Activated naive CD4-positive, alpha-beta T cell treated with anti-CD3 and anti-CD28 coated beads, Interleukin-2, amount 50 U/mL, for 24 hours (primary cell): Measurements from ENCODE around the gene SPEG.
A peak's percentile ranks its signal among the peaks of the same experiment; 100 is the strongest.

Source experiments
- H3K27ac Mint-ChIP-seq: one replicate; pipeline ENCODE4 v1.8.0; 2021; ENCODE audit warnings: mild to moderate bottlenecking, mixed read lengths
- H3K27me3 Mint-ChIP-seq: one replicate; pipeline ENCODE4 v1.8.0; 2021; ENCODE audit warnings: mixed read lengths
- H3K36me3 Mint-ChIP-seq: one replicate; pipeline ENCODE4 v1.8.0; 2021; ENCODE audit warnings: mixed read lengths
- H3K4me1 Mint-ChIP-seq: one replicate; pipeline ENCODE4 v1.8.0; 2021; ENCODE audit warnings: mixed read lengths
- H3K4me3 Mint-ChIP-seq: one replicate; pipeline ENCODE4 v1.8.0; 2021; ENCODE audit warnings: mild to moderate bottlenecking, mixed read lengths
- H3K9me3 Mint-ChIP-seq: one replicate; pipeline ENCODE4 v1.8.0; 2021; ENCODE audit warnings: mixed read lengths

SPEG gene

GRCh38 chr2:219508971-219509779 lies 74.5 kb downstream of the SPEG start:
- H3K27ac Mint-ChIP-seq, result no peak overlapping the region
- H3K27me3 Mint-ChIP-seq, result peaks cover 34% of the 10 kb centered on the region
- H3K36me3 Mint-ChIP-seq, result peaks cover 11% of the 10 kb centered on the region
- H3K4me3 Mint-ChIP-seq, result no peak overlapping the region
- peaks cover 21% of the 10 kb centered on the region for H3K4me1 Mint-ChIP-seq
- no peaks in the 10 kb centered on the region for H3K9me3 Mint-ChIP-seq

GRCh38 chr2:219509780-219510511 lies 75.3 kb downstream of the SPEG start:
- no peaks in the 10 kb centered on the region for H3K9me3 Mint-ChIP-seq

GRCh38 chr2:219510512-219511135 lies 76.0 kb downstream of the SPEG start:
- Mint-ChIP-seq H3K4me1 (peaks cover 22% of the 10 kb centered on the region), H3K9me3 (no peaks in the 10 kb centered on the region), H3K27ac (no peak overlapping the region), H3K36me3 (peaks cover 7% of the 10 kb centered on the region), H3K27me3 (peaks cover 39% of the 10 kb centered on the region), H3K4me3 (peak overlapping the region; percentile 23)

More at GRCh38 chr2:219509780-219510511, 75.3 kb downstream of the SPEG start:
- H3K36me3 Mint-ChIP-seq, result peaks cover 10% of the 10 kb centered on the region
- H3K4me1 Mint-ChIP-seq, result peaks cover 22% of the 10 kb centered on the region
- H3K4me3 Mint-ChIP-seq, result peak overlapping the region; percentile 23
- H3K27ac Mint-ChIP-seq, result no peak overlapping the region
- H3K27me3 Mint-ChIP-seq, result peaks cover 35% of the 10 kb centered on the region

- H3K4me3 Mint-ChIP-seq, result no peak overlapping the region
Observed at GRCh38 chr2:219511547-219512325, 77.1 kb downstream of the SPEG start.

GRCh38 chr2:219512524-219513216 lies 78.0 kb downstream of the SPEG start:
- no peaks in the 10 kb centered on the region for H3K36me3 Mint-ChIP-seq
- peaks cover 51% of the 10 kb centered on the region for H3K27me3 Mint-ChIP-seq
- H3K9me3 Mint-ChIP-seq, result no peaks in the 10 kb centered on the region
- H3K4me3 Mint-ChIP-seq, result no peak overlapping the region
- no peak overlapping the region for H3K27ac Mint-ChIP-seq
- peaks cover 22% of the 10 kb centered on the region for H3K4me1 Mint-ChIP-seq

More at GRCh38 chr2:219511547-219512325, 77.1 kb downstream of the SPEG start:
- H3K4me1 Mint-ChIP-seq, result peaks cover 22% of the 10 kb centered on the region
- H3K27me3 Mint-ChIP-seq, result peaks cover 48% of the 10 kb centered on the region
- no peak overlapping the region for H3K27ac Mint-ChIP-seq
- H3K9me3 Mint-ChIP-seq, result no peaks in the 10 kb centered on the region
- peaks cover 3% of the 10 kb centered on the region for H3K36me3 Mint-ChIP-seq

GRCh38 chr2:219513787-219514186 lies 79.1 kb downstream of the SPEG start:
- H3K27ac Mint-ChIP-seq, result no peak overlapping the region
- H3K9me3 Mint-ChIP-seq, result no peaks in the 10 kb centered on the region
- H3K36me3 Mint-ChIP-seq, result no peaks in the 10 kb centered on the region
- no peak overlapping the region for H3K4me3 Mint-ChIP-seq
- H3K4me1 Mint-ChIP-seq, result peaks cover 22% of the 10 kb centered on the region
- peaks cover 56% of the 10 kb centered on the region for H3K27me3 Mint-ChIP-seq

- Mint-ChIP-seq H3K36me3 (no peaks in the 10 kb centered on the region), H3K4me1 (peaks cover 22% of the 10 kb centered on the region), H3K4me3 (no peak within 1 kb of the TSS), H3K27me3 (peaks cover 57% of the 10 kb centered on the region), H3K27ac (no peak within 1 kb of the TSS), H3K9me3 (no peaks in the 10 kb centered on the region)
Observed at GRCh38 chr2:219514196-219514761, 79.6 kb downstream of the SPEG start, which contains the start of gene ASIC4. Gene ASIC4 (plus strand): TSS chr2:219514482. CDS start chr2:219514725, 243 bp downstream.

- Mint-ChIP-seq H3K27me3 (peaks cover 54% of the 10 kb centered on the region), H3K9me3 (no peaks in the 10 kb centered on the region), H3K36me3 (no peaks in the 10 kb centered on the region), H3K4me3 (no peak overlapping the region), H3K4me1 (peaks cover 17% of the 10 kb centered on the region), H3K27ac (no peak overlapping the region)
Observed at GRCh38 chr2:219514836-219515235, 80.2 kb downstream of the SPEG start.

GRCh38 chr2:219515874-219516629 lies 81.4 kb downstream of the SPEG start:
- no peaks in the 10 kb centered on the region for H3K9me3 Mint-ChIP-seq
- H3K4me3 Mint-ChIP-seq, result no peak overlapping the region
- H3K36me3 Mint-ChIP-seq, result no peaks in the 10 kb centered on the region

GRCh38 chr2:219516888-219517287 lies 82.2 kb downstream of the SPEG start:
- H3K27ac Mint-ChIP-seq, result no peak overlapping the region
- peaks cover 57% of the 10 kb centered on the region for H3K27me3 Mint-ChIP-seq
- no peak overlapping the region for H3K4me3 Mint-ChIP-seq
- H3K36me3 Mint-ChIP-seq, result no peaks in the 10 kb centered on the region
- H3K4me1 Mint-ChIP-seq, result peaks cover 18% of the 10 kb centered on the region
- H3K9me3 Mint-ChIP-seq, result no peaks in the 10 kb centered on the region

More at GRCh38 chr2:219515874-219516629, 81.4 kb downstream of the SPEG start:
- H3K4me1 Mint-ChIP-seq, result peaks cover 11% of the 10 kb centered on the region
- no peak overlapping the region for H3K27ac Mint-ChIP-seq
- H3K27me3 Mint-ChIP-seq, result peaks cover 51% of the 10 kb centered on the region

GRCh38 chr2:219517954-219518778 lies 83.5 kb downstream of the SPEG start:
- Mint-ChIP-seq H3K9me3 (no peaks in the 10 kb centered on the region), H3K36me3 (no peaks in the 10 kb centered on the region)

GRCh38 chr2:219519526-219519916 lies 84.9 kb downstream of the SPEG start:
- Mint-ChIP-seq H3K4me3 (no peak overlapping the region), H3K9me3 (no peaks in the 10 kb centered on the region), H3K4me1 (peaks cover 17% of the 10 kb centered on the region), H3K36me3 (no peaks in the 10 kb centered on the region), H3K27me3 (peaks cover 49% of the 10 kb centered on the region), H3K27ac (no peak overlapping the region)

More at GRCh38 chr2:219517954-219518778, 83.5 kb downstream of the SPEG start:
- no peak overlapping the region for H3K4me3 Mint-ChIP-seq
- H3K27ac Mint-ChIP-seq, result no peak overlapping the region
- peaks cover 23% of the 10 kb centered on the region for H3K4me1 Mint-ChIP-seq
- H3K27me3 Mint-ChIP-seq, result peaks cover 52% of the 10 kb centered on the region

- no peak overlapping the region for H3K4me3 Mint-ChIP-seq
- H3K4me1 Mint-ChIP-seq, result peaks cover 17% of the 10 kb centered on the region
- no peaks in the 10 kb centered on the region for H3K36me3 Mint-ChIP-seq
- no peaks in the 10 kb centered on the region for H3K9me3 Mint-ChIP-seq
- no peak overlapping the region for H3K27ac Mint-ChIP-seq
- H3K27me3 Mint-ChIP-seq, result peaks cover 51% of the 10 kb centered on the region
Observed at GRCh38 chr2:219520079-219520478, 85.4 kb downstream of the SPEG start.
